Cardiac muscle cell (in vitro differentiated cells and primary cell): ENCODE results near the gene CDT1. TPM values are rescaled to one million over a fixed set of nuclear protein-coding genes. Genes with fewer than 3 reads are reported as not detected.
A peak's percentile ranks its signal among the peaks of the same experiment; 100 is the strongest.

ENCODE experiments used
- DNase-seq, 2 donors: peaks; one replicate each; pipeline versions ENCODE4 v3.0.0 to v3.0.0-alpha.2; 2010 to 2017; ENCODE audit warnings: low read depth in 1 of 2, low spot score in 1 of 2
- H3K27ac ChIP-seq: fragments of 200-600 bp; sonication (generic); 2 replicates; pipeline ENCODE4 v1.5.1; 2016
- H3K27me3 ChIP-seq: fragments of 200-600 bp; sonication (generic); 2 replicates; pipeline ENCODE4 v1.6.0; 2016; ENCODE audit warnings: control low read depth
- H3K36me3 ChIP-seq: fragments of 200-600 bp; sonication (generic); 2 replicates; pipeline ENCODE4 v1.5.1; 2016; ENCODE audit warnings: control low read depth
- H3K4me1 ChIP-seq: fragments of 200-600 bp; sonication (generic); 2 replicates; pipeline ENCODE4 v1.8.1; 2017; ENCODE audit warnings: low read depth, mild to moderate bottlenecking, mixed run types
- H3K4me3 ChIP-seq: fragments of 200-600 bp; sonication (generic); 2 replicates; pipeline ENCODE4 v1.5.1; 2016; ENCODE audit warnings: mild to moderate bottlenecking
- H3K9me3 ChIP-seq: fragments of 200-600 bp; sonication (generic); 2 replicates; pipeline ENCODE4 v1.5.1; 2017; ENCODE audit warnings: low read depth, mild to moderate bottlenecking, control low read depth
- polyA plus RNA-seq: library from polyadenylated mRNA; unstranded; fragments of >200 nt; fragmentation: Nextera tagmentation; extraction: Ambion mirVana; gene quantifications from 2 replicates; pipeline ENCODE4 v1.2.1, GENCODE V29; 2016
- total RNA-seq: library from RNA; depleted of rRNA; stranded (reverse); fragments of >200 nt; gene quantifications from 2 replicates; pipeline ENCODE4 v1.2.3, GENCODE V29; 2016
- TF ChIP-seq, protein P1 (sequence below): IDR thresholded peaks from 2 replicates; pipeline ENCODE4 v1.5.1; 2012; ENCODE audit warnings: low read depth, mild to moderate bottlenecking, low read length

The CDT1 gene
- total and polyA plus RNA-seq, 2 experiments from 2014 or later: 17.9 to 29.6 TPM

DNA sequence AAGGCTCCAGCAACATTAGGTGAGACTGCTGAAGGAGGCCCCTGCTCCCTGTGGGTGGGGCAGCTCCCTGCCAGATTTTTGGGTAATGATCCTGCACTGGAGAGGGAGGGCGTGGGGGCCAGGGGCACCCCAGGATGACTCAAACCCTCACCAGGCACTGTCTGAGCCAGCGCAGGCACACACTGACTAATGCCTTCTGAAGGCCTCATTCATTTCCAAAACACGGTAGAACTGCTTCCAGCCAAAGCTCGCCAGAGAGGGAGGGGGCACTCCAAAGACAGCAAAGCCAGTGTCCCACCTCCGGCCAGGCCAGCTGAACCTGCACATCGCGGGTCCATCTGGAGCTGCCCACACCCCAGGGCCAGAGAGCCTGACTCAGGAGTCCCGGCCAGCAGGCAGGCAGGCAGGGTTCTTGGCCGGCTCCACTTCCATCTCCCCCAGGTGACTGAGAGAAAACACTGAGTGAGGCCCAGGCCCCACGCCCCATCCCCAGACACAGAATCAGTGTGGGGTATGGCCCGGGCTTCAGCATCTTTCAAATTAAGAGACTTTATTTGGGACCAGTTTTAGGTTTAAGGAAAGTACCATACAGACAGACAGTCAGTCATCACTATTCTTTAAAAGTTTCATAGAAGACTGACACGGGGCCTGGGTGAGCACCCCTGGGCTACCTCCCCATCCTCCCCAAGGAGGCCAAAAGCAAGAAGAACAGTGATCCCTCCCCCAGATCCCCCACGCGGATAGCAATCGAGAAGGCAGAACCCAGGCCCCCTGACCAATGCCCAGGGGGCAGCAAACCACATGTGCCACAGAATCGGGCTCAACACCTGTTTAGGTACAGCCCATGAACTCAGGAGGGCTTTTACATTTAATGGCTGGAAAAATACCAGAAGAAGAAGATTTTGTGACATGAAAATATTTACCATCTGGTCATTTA is 20.9 kb upstream of the CDT1 start:
- peaks cover 17% of the 10 kb centered on the region for H3K4me1 ChIP-seq
- DNase-seq: peak in 1 of 2 donors; percentile 27
- H3K9me3 ChIP-seq: no peaks in the 10 kb centered on the region
- no peaks in the 10 kb centered on the region for H3K27me3 ChIP-seq
- no peak overlapping the region for H3K4me3 ChIP-seq
- no peaks in the 10 kb centered on the region for H3K36me3 ChIP-seq
- TF ChIP-seq, protein P1, sequence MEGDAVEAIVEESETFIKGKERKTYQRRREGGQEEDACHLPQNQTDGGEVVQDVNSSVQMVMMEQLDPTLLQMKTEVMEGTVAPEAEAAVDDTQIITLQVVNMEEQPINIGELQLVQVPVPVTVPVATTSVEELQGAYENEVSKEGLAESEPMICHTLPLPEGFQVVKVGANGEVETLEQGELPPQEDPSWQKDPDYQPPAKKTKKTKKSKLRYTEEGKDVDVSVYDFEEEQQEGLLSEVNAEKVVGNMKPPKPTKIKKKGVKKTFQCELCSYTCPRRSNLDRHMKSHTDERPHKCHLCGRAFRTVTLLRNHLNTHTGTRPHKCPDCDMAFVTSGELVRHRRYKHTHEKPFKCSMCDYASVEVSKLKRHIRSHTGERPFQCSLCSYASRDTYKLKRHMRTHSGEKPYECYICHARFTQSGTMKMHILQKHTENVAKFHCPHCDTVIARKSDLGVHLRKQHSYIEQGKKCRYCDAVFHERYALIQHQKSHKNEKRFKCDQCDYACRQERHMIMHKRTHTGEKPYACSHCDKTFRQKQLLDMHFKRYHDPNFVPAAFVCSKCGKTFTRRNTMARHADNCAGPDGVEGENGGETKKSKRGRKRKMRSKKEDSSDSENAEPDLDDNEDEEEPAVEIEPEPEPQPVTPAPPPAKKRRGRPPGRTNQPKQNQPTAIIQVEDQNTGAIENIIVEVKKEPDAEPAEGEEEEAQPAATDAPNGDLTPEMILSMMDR: no peak
- H3K27ac ChIP-seq: peak overlapping the region; percentile 70

DNA sequence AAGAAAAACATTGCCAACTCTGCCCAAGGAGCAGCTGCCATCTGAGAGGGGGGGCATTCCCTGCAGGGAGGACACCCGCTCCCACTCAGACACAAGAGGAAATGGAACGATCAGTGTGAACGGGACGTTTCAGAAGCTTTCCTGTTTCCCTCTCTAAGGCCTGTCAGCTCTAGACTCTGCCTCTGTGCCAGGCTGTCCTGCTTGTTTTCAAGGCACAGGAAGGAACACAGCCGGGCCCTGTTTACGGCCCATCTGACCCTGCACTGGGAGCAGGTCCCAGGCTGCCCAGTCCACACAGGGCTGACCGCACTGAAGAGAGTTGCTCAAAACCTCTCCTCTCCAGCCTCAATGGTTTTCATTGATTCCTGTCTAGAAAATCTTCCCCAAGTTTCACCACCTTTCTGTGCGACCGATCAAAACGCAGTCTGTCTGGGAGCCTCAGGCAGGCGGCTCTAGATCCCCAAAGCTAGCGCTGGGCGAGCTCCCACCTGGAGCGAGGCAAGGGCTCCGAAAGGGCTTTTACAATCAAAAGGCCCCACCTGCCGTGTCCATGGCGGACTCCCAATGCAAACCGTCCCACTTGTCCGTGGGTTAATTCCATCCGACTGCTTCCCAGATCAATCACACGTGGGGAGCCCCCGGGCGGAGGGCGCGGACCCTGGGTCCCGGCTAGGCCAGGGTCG is 20.1 kb upstream of the CDT1 start:
- peak in 1 of 2 donors; percentile 45 for DNase-seq
- no peaks in the 10 kb centered on the region for H3K9me3 ChIP-seq
- TF ChIP-seq, protein P1: no peak
- H3K4me1 ChIP-seq: peaks cover 17% of the 10 kb centered on the region
- H3K27me3 ChIP-seq: no peaks in the 10 kb centered on the region
- H3K4me3 ChIP-seq: no peak overlapping the region
- H3K36me3 ChIP-seq: no peaks in the 10 kb centered on the region
- peak overlapping the region; percentile 70 for H3K27ac ChIP-seq

DNA sequence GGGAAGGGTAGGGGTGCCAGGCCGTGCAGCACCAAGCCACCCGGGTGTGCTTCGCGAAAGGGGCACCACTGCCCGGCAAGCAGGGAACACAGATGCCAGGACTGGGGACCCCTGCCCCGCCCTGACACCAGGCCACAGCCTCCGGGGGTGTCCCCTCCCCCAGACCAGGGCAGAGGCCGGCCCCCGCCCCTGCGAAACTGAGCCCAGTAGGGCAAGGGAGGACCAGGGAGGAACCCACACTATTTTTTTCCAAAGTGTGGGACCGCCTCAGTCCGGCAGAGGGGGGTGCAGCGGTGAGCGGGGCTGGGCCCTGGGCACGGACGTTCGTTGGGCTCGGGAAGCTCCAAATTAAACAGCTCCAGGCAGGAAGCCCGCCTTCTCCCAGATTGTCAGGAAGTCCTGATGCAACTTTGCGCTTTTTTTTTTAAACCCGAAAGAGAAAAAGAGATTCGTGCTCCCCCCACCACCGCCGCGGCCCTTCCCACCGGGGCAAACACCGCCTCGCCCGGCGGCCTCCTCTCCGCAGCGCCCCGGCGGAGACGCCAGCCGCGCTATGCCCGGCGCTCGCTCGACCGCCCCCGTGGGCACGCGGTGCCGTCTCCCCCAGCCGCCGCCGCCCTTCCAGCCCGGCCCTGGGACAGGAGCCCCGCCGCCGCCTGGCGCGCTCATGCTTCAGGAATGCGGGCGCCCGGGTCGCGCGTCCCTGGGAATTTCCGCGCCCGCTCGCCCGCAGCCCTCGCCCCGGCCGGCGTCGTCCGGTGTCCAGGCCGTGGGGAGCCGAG is 19.3 kb upstream of the CDT1 start:
- peak overlapping the region; percentile 70 for H3K27ac ChIP-seq
- H3K27me3 ChIP-seq: no peaks in the 10 kb centered on the region
- H3K9me3 ChIP-seq: no peaks in the 10 kb centered on the region
- peaks cover 17% of the 10 kb centered on the region for H3K4me1 ChIP-seq
- H3K36me3 ChIP-seq: no peaks in the 10 kb centered on the region
- H3K4me3 ChIP-seq: peak overlapping the region; percentile 68
- DNase-seq: peak; percentile 82 to 88
- TF ChIP-seq, protein P1: peak; percentile 56

DNA sequence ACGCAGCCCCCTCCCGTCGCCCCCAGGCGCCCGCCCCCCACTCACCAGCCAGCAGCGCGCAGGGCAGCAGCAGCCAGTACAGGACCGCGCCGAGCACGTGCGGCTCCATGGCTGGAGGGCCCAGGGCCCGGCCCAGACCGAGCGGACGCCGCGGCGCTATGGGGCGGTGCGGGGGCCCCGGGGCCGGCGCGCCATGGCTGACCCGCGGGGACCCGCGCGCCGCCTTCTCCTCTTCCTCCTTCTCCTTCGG is 18.8 kb upstream of the CDT1 start:
- Histone ChIP-seq H3K4me1 (peaks cover 11% of the 10 kb centered on the region), H3K36me3 (no peaks in the 10 kb centered on the region), H3K27ac (peak overlapping the region; percentile 70), H3K9me3 (no peaks in the 10 kb centered on the region), H3K4me3 (peak overlapping the region; percentile 68), H3K27me3 (no peaks in the 10 kb centered on the region)
- TF ChIP-seq, protein P1: no peak
- no peak for DNase-seq

DNA sequence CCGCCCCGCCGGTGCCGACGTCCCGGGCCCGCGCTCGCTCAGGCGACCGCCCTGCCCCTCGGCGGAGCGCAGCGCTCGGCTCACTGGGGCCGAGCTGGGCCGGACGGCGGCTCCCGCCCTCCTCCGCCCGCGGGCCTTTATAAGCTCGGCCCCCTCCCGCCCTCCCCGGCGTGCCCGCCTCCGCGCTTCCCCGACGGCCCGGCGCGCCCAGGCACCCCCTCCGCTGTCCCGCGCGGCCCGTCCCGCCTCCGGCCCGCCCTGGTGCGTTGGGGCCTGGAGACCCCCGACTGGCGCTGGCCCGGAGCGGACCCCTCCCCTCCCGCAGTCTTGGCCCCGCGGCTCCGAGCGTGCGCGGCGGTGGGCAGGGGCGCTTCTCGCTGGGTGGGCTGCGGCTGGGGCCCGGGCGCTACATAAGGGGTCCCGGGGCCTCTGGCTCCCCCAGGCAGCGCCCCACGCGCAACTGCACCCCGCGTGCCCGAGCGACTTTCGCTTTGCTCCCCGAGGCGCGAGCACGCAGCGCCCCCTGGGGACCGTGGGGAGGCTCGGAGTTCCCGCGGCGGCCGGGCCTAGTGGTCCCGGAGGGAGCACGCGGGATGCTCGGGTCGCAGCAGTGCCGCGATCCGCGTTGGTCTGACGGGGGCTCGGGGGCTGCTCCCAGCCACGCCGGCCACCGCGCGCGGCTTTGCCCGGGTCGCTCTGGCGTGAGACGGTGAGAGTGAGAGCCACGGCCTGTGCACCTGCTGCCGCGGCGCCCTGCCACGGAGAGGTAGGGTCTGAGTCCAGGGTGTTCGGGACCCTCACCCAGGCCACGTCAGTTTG is 18.3 kb upstream of the CDT1 start, which contains the start of gene PIEZO1:
TSS of gene PIEZO1 (minus strand) at position 115 of the 819 bp plus-strand sequence. CDS start 256 bp downstream, outside the sequence.
- Histone ChIP-seq H3K27ac (peak within 1 kb of the TSS; percentile 70), H3K27me3 (no peaks in the 10 kb centered on the region), H3K9me3 (no peaks in the 10 kb centered on the region), H3K36me3 (no peaks in the 10 kb centered on the region), H3K4me3 (peak within 1 kb of the TSS; percentile 68), H3K4me1 (peaks cover 7% of the 10 kb centered on the region)
- TF ChIP-seq, protein P1: peak; percentile 80
- peak; percentile 70 to 80 for DNase-seq
